A549 (cell line): ENCODE measurements around the gene ACADSB. TPM values are rescaled to one million over a fixed set of nuclear protein-coding genes. Genes with fewer than 3 reads are reported as not detected.

ENCODE experiments used
- ATAC-seq, 2 experiments: fragments of 200-7000 bp in 1 of 2; fragments of >200 bp in 1 of 2; cut with Nextera tagmentation in 1 of 2; cut with Tn5 transposase in 1 of 2; 3 replicates each; pipeline versions ENCODE4 v1.8.0 to v1.9.1; 2018 to 2020; ENCODE audit warnings: mild to moderate bottlenecking in 1 of 2, moderate library complexity in 1 of 2
- CTCF ChIA-PET: fragments of 300-600 bp; sonication (Branson Sonifier 250); formaldehyde crosslinking; extraction: SDS; loops from one replicate; lab custom pipeline; 2021; ENCODE audit warnings: antibody characterized with exemption, inconsistent platforms; lab: Yijun Ruan, JAX
- POLR2A ChIA-PET: fragments of 350-600 bp; formaldehyde crosslinking; extraction: SDS; loops from one replicate; lab custom pipeline; 2021; ENCODE audit warnings: antibody characterized with exemption, inconsistent platforms; lab: Yijun Ruan, JAX
- DNase-seq, 2 experiments: peaks; one replicate each; pipeline versions ENCODE4 v3.0.0 to v3.0.0-alpha.2; 2011 to 2016; ENCODE audit warnings: low read depth in 1 of 2, low spot score in 1 of 2
- FAIRE-seq: peaks from 2 replicates; lab custom pipeline; 2011; peaks lifted over from hg19 to GRCh38; lab: Jason Lieb, UNC
- H3K27ac ChIP-seq, 2 experiments: fragments of >200 bp; sonication (Bioruptor Twin); formaldehyde crosslinking; 3 replicates each; pipeline ENCODE4 v1.5.1; 2016 to 2017
- H3K4me1 ChIP-seq: fragments of >200 bp; sonication (Bioruptor Twin); formaldehyde crosslinking; 3 replicates; pipeline ENCODE4 v1.6.1; 2016
- H3K4me2 ChIP-seq: fragments of >200 bp; sonication (Bioruptor Twin); formaldehyde crosslinking; 3 replicates; pipeline ENCODE4 v1.6.1; 2016
- H3K4me3 ChIP-seq: fragments of >200 bp; sonication (Bioruptor Twin); formaldehyde crosslinking; 3 replicates; pipeline ENCODE4 v1.5.1; 2016
- H3K9me3 ChIP-seq: fragments of >200 bp; sonication (Bioruptor Twin); formaldehyde crosslinking; 3 replicates; pipeline ENCODE4 v1.6.1; 2016
- CBX2 ChIP-seq: fragments of 200-600 bp; sonication (generic); IDR thresholded peaks from 2 replicates; pipeline ENCODE4 v1.6.1; 2016; ENCODE audit warnings: low read depth, mild to moderate bottlenecking, borderline replicate concordance
- CEBPB ChIP-seq, 2 experiments: fragments of >200 bp in 1 of 2; sonication (Bioruptor Twin) in 1 of 2; formaldehyde crosslinking in 1 of 2; IDR thresholded peaks; 2 replicates each; pipeline ENCODE4 v1.6.1; 2012 to 2016
- CHD2 ChIP-seq: fragments of 150-350 bp; IDR thresholded peaks from 2 replicates; pipeline ENCODE4 v1.6.1; 2014; ENCODE audit warnings: low read length; ENCODE audit not compliant: partially characterized antibody
- EHF ChIP-seq: fragments of 250-450 bp; sonication (Bioruptor Pico); IDR thresholded peaks from 2 replicates; pipeline ENCODE4 v1.5.0; 2020; ENCODE audit warnings: mild to moderate bottlenecking
- EHMT2 ChIP-seq: fragments of 200-600 bp; sonication (generic); IDR thresholded peaks from 2 replicates; pipeline ENCODE4 v1.6.1; 2016; ENCODE audit warnings: antibody characterized with exemption, low read depth, mild to moderate bottlenecking, moderate library complexity
- EP300 ChIP-seq, 2 experiments: fragments of >200 bp; sonication (Bioruptor Twin); formaldehyde crosslinking; IDR thresholded peaks; 2 replicates in 1 of 2; 3 replicates in 1 of 2; pipeline ENCODE4 v1.6.1; 2016 to 2017
- FOSB ChIP-seq: fragments of 250-450 bp; sonication (Bioruptor Pico); IDR thresholded peaks from 2 replicates; pipeline ENCODE4 v1.5.0; 2020; ENCODE audit warnings: mild to moderate bottlenecking, moderate library complexity
- HOXB5 ChIP-seq: fragments of 250-450 bp; sonication (Bioruptor Pico); IDR thresholded peaks from 2 replicates; pipeline ENCODE4 v1.5.0; 2020; ENCODE audit warnings: mild to moderate bottlenecking, moderate library complexity
- NFE2L2 ChIP-seq: fragments of 150-350 bp; conservative IDR thresholded peaks from 2 replicates; pipeline ENCODE4 v1.6.1; 2014; ENCODE audit warnings: low read length
- NPAS2 ChIP-seq: fragments of 250-450 bp; sonication (Bioruptor Pico); IDR thresholded peaks from 2 replicates; pipeline ENCODE4 v1.8.0; 2022; ENCODE audit warnings: mild to moderate bottlenecking, moderate library complexity, borderline replicate concordance
- POLR2AphosphoS2 ChIP-seq: conservative IDR thresholded peaks from 2 replicates; pipeline ENCODE4 v1.6.1; 2012; ENCODE audit warnings: low read length, improper control_type of control experiment, inconsistent platforms
- RAD21 ChIP-seq, 2 experiments: fragments of >200 bp in 1 of 2; sonication (Bioruptor Twin) in 1 of 2; formaldehyde crosslinking in 1 of 2; IDR thresholded peaks in 1 of 2; conservative IDR thresholded peaks in 1 of 2; 2 replicates in 1 of 2; 3 replicates in 1 of 2; pipeline ENCODE4 v1.6.1; 2012 to 2018; ENCODE audit warnings: inconsistent platforms in 1 of 2
- RARB ChIP-seq: fragments of 250-450 bp; sonication (Bioruptor Pico); IDR thresholded peaks from 2 replicates; pipeline ENCODE4 v1.8.0; 2021; ENCODE audit warnings: mild to moderate bottlenecking, moderate library complexity
- RCOR1 ChIP-seq: fragments of 150-350 bp; IDR thresholded peaks from 2 replicates; pipeline ENCODE4 v1.6.1; 2014; ENCODE audit warnings: antibody characterized with exemption, low read length, low read depth
- RFX5 ChIP-seq: fragments of 450-650 bp; IDR thresholded peaks from 2 replicates; pipeline ENCODE4 v1.7.1; 2014; ENCODE audit warnings: antibody characterized with exemption, mild to moderate bottlenecking, moderate library complexity
- RNF2 ChIP-seq: fragments of 200-600 bp; sonication (generic); IDR thresholded peaks from 2 replicates; pipeline ENCODE4 v1.6.1; 2016; ENCODE audit warnings: low read depth, mild to moderate bottlenecking, antibody characterized with exemption, moderate library complexity, borderline replicate concordance
- SMC3 ChIP-seq: fragments of >200 bp; sonication (Bioruptor Twin); formaldehyde crosslinking; IDR thresholded peaks from 3 replicates; pipeline ENCODE4 v1.6.1; 2018; ENCODE audit warnings: inconsistent platforms
- TFCP2L1 ChIP-seq: fragments of 250-450 bp; sonication (Bioruptor Pico); IDR thresholded peaks from 2 replicates; pipeline ENCODE4 v1.5.0; 2021; ENCODE audit warnings: mild to moderate bottlenecking
- TP53 ChIP-seq: fragments of 250-450 bp; sonication (Bioruptor Pico); IDR thresholded peaks from 2 replicates; pipeline ENCODE4 v1.5.0; 2021; ENCODE audit warnings: mild to moderate bottlenecking, moderate library complexity
- ZFP36 ChIP-seq: fragments of 450-650 bp; IDR thresholded peaks from 2 replicates; pipeline ENCODE4 v1.6.1; 2014; ENCODE audit warnings: borderline replicate concordance; ENCODE audit not compliant: partially characterized antibody
- ZNF302 ChIP-seq: fragments of 250-450 bp; sonication (Bioruptor Pico); IDR thresholded peaks from 2 replicates; pipeline ENCODE4 v1.9.0; 2021; ENCODE audit warnings: inconsistent platforms, mild to moderate bottlenecking, moderate library complexity
- ZSCAN20 ChIP-seq: fragments of 250-450 bp; sonication (Bioruptor Pico); IDR thresholded peaks from 2 replicates; pipeline ENCODE4 v1.8.0; 2022; ENCODE audit warnings: mild to moderate bottlenecking, moderate library complexity
- WGBS: methylation state at CpG from one replicate; pipeline ENCODE4 v1.1.6; 2017; ENCODE audit errors: missing lambda C conversion rate; 5-methylcytosine and 5-hydroxymethylcytosine counted together
- polyA plus RNA-seq, 4 experiments: library from polyadenylated mRNA; depleted of rRNA in 3 of 4; stranded (reverse); fragments of >200 nt; fragmentation: RNase III in 1 of 4; extraction: RNeasy Plus Mini Kit Qiagen cat#74134 plus additional on column Dnase treatment in 1 of 4; gene quantifications; 2 replicates in 3 of 4; 3 replicates in 1 of 4; pipeline ENCODE4 v1.2.3, GENCODE V29; 2011 to 2017
- TF ChIP-seq, protein P1 (sequence below): fragments of >200 bp; sonication (Bioruptor Twin); formaldehyde crosslinking; IDR thresholded peaks from 2 replicates; pipeline ENCODE4 v1.6.1; 2016
- TF ChIP-seq, protein P2 (sequence below): fragments of 250-450 bp; sonication (Bioruptor Pico); IDR thresholded peaks from 2 replicates; pipeline ENCODE4 v1.5.0; 2020; ENCODE audit warnings: low read depth, mild to moderate bottlenecking, moderate library complexity
- TF ChIP-seq, protein P3 (sequence below): fragments of 200-600 bp; sonication (generic); IDR thresholded peaks from 2 replicates; pipeline ENCODE4 v1.6.1; 2016; ENCODE audit warnings: antibody characterized with exemption, mild to moderate bottlenecking, moderate library complexity
- TF ChIP-seq, protein P4 (sequence below): fragments of >200 bp; sonication (Bioruptor Twin); formaldehyde crosslinking; IDR thresholded peaks from 3 replicates; pipeline ENCODE4 v1.6.1; 2016

The ACADSB gene
- polyA plus RNA-seq, 2 of the 4 experiments (the other 2 are of a cell fraction), result 8.5 to 18.5 TPM

DNA sequence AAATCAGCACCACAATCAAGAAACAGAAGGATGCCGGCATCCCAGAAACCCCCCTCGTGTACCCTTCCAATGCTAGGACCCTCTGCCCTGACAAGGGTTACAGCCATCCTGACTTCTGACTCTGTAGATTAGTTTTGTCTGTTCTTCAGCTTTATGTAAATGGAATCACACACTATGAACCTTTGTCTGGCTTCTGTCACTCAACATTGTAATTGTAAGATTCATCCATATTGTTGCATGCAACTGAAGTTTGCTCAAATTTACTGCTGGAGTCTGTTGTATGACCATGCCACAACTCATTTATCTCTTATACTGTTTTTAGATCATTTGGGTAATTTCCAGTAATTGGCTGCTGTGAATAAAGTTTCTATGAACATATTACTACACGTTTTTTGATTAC is 8.7 kb upstream of the ACADSB start:
- H3K27ac ChIP-seq, result no peak overlapping the region
- H3K4me2 ChIP-seq, result no peak overlapping the region
- WGBS, result 74% methylated on average over 3 of the region's 3 CpGs
- POLR2A ChIA-PET, result no interaction called here
- CTCF ChIA-PET, result interaction anchor here (0.8 to 2.9 kb wide), 3 partner anchors 10 to 23 kb away, joined by 3 to 10 read pairs (median 4); no protein-coding TSS in a partner anchor
- TF ChIP-seq EHF (no peak), FOSB (no peak), TFCP2L1 (CRISPR knock-in tag) (no peak), RNF2 (no peak), RCOR1 (no peak), TP53 (CRISPR knock-in tag) (no peak), RAD21 (conservative IDR thresholded peaks at IDR 0.05 in 1 of 2, IDR thresholded peaks at IDR 0.05 in 1 of 2) (no peak)
- H3K4me3 ChIP-seq, result no peak overlapping the region
- no peaks in the 10 kb centered on the region for H3K9me3 ChIP-seq
- ATAC-seq (no peak), FAIRE-seq (no peak), DNase-seq (no peak)
- H3K4me1 ChIP-seq, result peaks cover 5% of the 10 kb centered on the region; the same call in 1 of the 3 replicates

DNA sequence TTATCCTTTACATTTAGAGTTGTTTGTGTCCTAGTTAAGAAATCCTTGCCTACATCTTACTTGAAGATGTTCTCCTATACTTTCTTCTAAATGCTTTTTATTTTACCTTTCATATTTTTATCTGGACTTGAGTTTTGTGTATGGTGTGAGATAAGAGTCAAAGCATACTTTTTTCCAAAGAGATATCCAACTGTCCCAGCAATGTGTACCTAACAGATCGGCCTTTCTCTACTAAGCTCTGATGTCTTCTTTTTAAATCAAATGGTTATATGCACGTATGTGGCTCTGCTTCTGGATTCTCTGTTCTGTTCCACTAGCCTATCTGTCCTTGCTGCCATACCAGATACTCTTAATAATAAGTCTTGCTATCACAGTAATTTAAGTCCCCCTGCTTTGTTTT is 7.4 kb upstream of the ACADSB start:
- POLR2A ChIA-PET, result interaction anchor here (0.6 kb wide), 1 partner anchor 87 kb away, joined by 3 read pairs; no protein-coding TSS in a partner anchor
- FAIRE-seq, result no peak

DNA sequence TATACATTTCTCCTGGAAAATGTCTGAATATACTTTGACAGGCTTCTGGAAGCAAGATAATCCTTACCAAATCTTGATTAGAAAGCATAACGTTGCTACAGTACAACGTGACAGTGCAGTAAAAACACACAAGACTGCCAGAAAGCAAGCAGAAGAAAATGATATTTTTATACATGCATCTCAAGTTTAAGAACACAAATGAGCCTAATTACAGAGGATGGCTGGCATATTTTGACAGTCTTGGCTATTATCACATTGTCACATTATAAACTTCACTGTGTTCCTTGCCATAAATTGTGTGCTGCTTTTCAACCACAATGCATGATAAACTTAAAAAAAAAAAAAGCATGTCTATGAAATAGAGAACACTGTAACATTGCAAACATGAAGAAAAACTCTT is 4.5 kb upstream of the ACADSB start:
- ATAC-seq (no peak), DNase-seq (no peak), FAIRE-seq (no peak)
- WGBS, result 75% methylated on average over 2 of the region's 2 CpGs
- ChIA-PET CTCF (interaction anchor here (0.5 kb wide), 1 partner anchor 365 kb away, joined by 4 read pairs; no protein-coding TSS in a partner anchor), POLR2A (no interaction called here)
- no peak overlapping the region for H3K4me2 ChIP-seq
- TF ChIP-seq, protein P1, sequence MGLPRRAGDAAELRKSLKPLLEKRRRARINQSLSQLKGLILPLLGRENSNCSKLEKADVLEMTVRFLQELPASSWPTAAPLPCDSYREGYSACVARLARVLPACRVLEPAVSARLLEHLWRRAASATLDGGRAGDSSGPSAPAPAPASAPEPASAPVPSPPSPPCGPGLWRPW, result no peak
- TF ChIP-seq SMC3 (no peak), ZNF302 (no peak), ZFP36 (no peak), RFX5 (no peak), RARB (no peak), NPAS2 (CRISPR knock-in tag) (no peak)
- TF ChIP-seq, protein P2, sequence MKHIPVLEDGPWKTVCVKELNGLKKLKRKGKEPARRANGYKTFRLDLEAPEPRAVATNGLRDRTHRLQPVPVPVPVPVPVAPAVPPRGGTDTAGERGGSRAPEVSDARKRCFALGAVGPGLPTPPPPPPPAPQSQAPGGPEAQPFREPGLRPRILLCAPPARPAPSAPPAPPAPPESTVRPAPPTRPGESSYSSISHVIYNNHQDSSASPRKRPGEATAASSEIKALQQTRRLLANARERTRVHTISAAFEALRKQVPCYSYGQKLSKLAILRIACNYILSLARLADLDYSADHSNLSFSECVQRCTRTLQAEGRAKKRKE (CRISPR knock-in tag), result no peak
- no peaks in the 10 kb centered on the region for H3K9me3 ChIP-seq
- peaks cover 12% of the 10 kb centered on the region; the same call in 2 of the 3 replicates for H3K4me1 ChIP-seq
- no peak overlapping the region for H3K4me3 ChIP-seq
- H3K27ac ChIP-seq, result no peak overlapping the region

More for the DNA sequence above, 7.4 kb upstream of the ACADSB start:
- H3K4me3 ChIP-seq, result no peak overlapping the region
- CTCF ChIA-PET, result no interaction called here
- TF ChIP-seq ZSCAN20 (CRISPR knock-in tag) (no peak), EP300 (IDR thresholded peaks at IDR 0.05) (no peak), POLR2AphosphoS2 (no peak), SMC3 (no peak), NFE2L2 (no peak), TP53 (CRISPR knock-in tag) (no peak), CEBPB (IDR thresholded peaks at IDR 0.05) (no peak), RFX5 (no peak), HOXB5 (CRISPR knock-in tag) (no peak), CBX2 (no peak), CHD2 (no peak), EHMT2 (no peak)
- TF ChIP-seq, protein P3, sequence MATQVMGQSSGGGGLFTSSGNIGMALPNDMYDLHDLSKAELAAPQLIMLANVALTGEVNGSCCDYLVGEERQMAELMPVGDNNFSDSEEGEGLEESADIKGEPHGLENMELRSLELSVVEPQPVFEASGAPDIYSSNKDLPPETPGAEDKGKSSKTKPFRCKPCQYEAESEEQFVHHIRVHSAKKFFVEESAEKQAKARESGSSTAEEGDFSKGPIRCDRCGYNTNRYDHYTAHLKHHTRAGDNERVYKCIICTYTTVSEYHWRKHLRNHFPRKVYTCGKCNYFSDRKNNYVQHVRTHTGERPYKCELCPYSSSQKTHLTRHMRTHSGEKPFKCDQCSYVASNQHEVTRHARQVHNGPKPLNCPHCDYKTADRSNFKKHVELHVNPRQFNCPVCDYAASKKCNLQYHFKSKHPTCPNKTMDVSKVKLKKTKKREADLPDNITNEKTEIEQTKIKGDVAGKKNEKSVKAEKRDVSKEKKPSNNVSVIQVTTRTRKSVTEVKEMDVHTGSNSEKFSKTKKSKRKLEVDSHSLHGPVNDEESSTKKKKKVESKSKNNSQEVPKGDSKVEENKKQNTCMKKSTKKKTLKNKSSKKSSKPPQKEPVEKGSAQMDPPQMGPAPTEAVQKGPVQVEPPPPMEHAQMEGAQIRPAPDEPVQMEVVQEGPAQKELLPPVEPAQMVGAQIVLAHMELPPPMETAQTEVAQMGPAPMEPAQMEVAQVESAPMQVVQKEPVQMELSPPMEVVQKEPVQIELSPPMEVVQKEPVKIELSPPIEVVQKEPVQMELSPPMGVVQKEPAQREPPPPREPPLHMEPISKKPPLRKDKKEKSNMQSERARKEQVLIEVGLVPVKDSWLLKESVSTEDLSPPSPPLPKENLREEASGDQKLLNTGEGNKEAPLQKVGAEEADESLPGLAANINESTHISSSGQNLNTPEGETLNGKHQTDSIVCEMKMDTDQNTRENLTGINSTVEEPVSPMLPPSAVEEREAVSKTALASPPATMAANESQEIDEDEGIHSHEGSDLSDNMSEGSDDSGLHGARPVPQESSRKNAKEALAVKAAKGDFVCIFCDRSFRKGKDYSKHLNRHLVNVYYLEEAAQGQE, result no peak
- TF ChIP-seq, protein P4, sequence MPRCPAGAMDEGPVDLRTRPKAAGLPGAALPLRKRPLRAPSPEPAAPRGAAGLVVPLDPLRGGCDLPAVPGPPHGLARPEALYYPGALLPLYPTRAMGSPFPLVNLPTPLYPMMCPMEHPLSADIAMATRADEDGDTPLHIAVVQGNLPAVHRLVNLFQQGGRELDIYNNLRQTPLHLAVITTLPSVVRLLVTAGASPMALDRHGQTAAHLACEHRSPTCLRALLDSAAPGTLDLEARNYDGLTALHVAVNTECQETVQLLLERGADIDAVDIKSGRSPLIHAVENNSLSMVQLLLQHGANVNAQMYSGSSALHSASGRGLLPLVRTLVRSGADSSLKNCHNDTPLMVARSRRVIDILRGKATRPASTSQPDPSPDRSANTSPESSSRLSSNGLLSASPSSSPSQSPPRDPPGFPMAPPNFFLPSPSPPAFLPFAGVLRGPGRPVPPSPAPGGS, result no peak
- TF ChIP-seq, protein P1, result no peak
- ATAC-seq, result no peak
- no peak overlapping the region for H3K27ac ChIP-seq
- no peak for DNase-seq
- no peak overlapping the region for H3K4me2 ChIP-seq
- H3K4me1 ChIP-seq, result peaks cover 5% of the 10 kb centered on the region; the same call in 1 of the 3 replicates
- WGBS, result 91% methylated on average over 2 of the region's 2 CpGs
- H3K9me3 ChIP-seq, result no peaks in the 10 kb centered on the region
